ENCODE results near the gene NF1. TPM values are rescaled to one million over a fixed set of nuclear protein-coding genes. Genes with fewer than 3 reads are reported as not detected.
"Not testable (repeated sequence)": the region's sequence is repeated elsewhere in the genome, so short reads cannot be mapped to it uniquely, and the experiment has no call there.

NF1 gene
- 37.8 TPM for total RNA-seq
- long read RNA-seq, partial matches to known transcripts = 6 of 13 reads
- long read RNA-seq, other reads (novel, unspliced or antisense) = 7 of 13 reads

- intact Hi-C loops (cut with micrococcal nuclease) = no loop called here
- peak; percentile 98 for ATAC-seq
- peak; percentile 97 for DNase-seq
Measured at GRCh38 chr17:31094600-31095235, at the start of gene NF1. TSS of gene NF1 (plus strand) at chr17:31094977. CDS start at chr17:31095310, 333 bp downstream.

- ATAC-seq; DNase-seq; intact Hi-C loops (cut with micrococcal nuclease): not testable (repeated sequence)
Measured at GRCh38 chr17:31046856-31047425, 47.8 kb upstream of the NF1 start.

- ATAC-seq (no peak), DNase-seq (no peak)
- intact Hi-C loops (cut with micrococcal nuclease) = no loop called here
Measured at GRCh38 chr17:31048142-31048541, 46.6 kb upstream of the NF1 start.

DNA sequence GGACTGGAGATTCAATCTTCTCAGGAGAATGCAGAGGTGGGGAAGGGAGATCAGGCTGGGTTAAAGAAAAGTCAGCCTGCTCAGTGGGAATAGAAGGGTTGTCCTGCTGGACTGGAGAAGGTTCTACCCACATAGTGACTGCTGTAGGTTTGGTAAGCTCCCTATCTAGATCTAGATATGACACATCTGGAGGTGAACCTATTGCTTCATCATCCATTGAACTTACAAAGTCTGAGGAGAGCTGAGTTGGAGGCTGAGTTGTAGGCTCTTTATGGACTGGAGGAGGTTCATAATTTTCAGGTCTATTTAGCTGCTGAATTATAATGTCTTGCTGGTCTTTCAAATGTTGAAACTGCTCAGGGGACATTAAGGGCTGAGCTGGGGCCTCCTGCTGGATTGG is 46.0 kb upstream of the NF1 start:
- intact Hi-C loops (cut with micrococcal nuclease) = no loop called here
- ATAC-seq (no peak), DNase-seq (no peak)

GRCh38 chr17:31050948-31051347 is 43.8 kb upstream of the NF1 start:
- intact Hi-C loops (cut with micrococcal nuclease) = no loop called here
- no peak for DNase-seq
- ATAC-seq = no peak

DNA sequence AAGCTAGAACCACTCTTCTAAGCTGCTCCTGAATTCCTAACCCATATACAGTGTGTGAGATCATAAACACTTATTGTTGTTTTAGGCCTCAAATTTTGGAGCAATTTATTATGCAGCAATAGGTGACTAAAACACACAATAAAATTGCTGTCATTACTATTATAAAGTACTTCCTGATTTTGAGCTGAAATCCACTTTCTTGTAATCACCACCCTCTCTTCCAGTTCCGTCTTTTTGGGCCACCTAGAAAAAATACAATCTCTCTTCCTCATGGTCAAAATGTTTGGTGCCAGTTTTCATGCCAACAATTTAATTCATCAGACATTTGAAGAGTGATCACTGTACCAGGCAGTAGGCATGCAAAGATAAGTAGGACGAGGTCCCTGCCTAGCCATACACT is 43.3 kb upstream of the NF1 start:
- intact Hi-C loops (cut with micrococcal nuclease) = no loop called here
- DNase-seq = no peak
- no peak for ATAC-seq

- DNase-seq (peak; percentile 59), ATAC-seq (peak; percentile 94)
- intact Hi-C loops (cut with micrococcal nuclease) = no loop called here
Measured at GRCh38 chr17:31052187-31052889, 42.4 kb upstream of the NF1 start.

- DNase-seq (no peak), ATAC-seq (no peak)
- intact Hi-C loops (cut with micrococcal nuclease) = no loop called here
Measured at GRCh38 chr17:31053071-31053470, 41.7 kb upstream of the NF1 start.

GRCh38 chr17:31054761-31055160 is 40.0 kb upstream of the NF1 start:
- DNase-seq (no peak), ATAC-seq (no peak)
- intact Hi-C loops (cut with micrococcal nuclease) = no loop called here

DNA sequence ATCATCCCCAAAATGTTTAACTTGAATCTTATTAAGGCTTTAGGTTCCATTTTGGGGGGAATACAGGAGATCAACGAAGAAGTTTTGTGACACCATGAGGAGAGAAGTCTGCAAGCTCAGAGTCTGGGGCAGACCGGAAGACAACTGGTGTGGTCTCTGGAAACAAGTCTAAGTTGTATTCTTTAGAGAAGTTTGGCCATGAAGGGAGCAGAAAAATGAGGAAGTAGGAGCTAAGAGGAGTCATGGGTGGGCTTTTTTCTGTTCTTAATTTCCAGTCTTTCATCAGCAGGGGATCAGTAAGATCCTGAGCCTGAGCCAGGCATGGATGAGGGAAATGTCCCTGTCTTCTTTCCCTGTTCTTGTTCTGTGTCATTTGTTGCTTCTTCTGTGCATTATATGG is 35.8 kb upstream of the NF1 start:
- ATAC-seq (no peak), DNase-seq (no peak)
- intact Hi-C loops (cut with micrococcal nuclease) = no loop called here

GRCh38 chr17:31060791-31061550 is 33.8 kb upstream of the NF1 start:
- no peak for DNase-seq
- no peak for ATAC-seq

GRCh38 chr17:31061678-31062077 is 33.1 kb upstream of the NF1 start:
- intact Hi-C loops (cut with micrococcal nuclease) = no loop called here
- ATAC-seq (no peak), DNase-seq (no peak)

More at GRCh38 chr17:31060791-31061550, 33.8 kb upstream of the NF1 start:
- intact Hi-C loops (cut with micrococcal nuclease) = no loop called here

DNA sequence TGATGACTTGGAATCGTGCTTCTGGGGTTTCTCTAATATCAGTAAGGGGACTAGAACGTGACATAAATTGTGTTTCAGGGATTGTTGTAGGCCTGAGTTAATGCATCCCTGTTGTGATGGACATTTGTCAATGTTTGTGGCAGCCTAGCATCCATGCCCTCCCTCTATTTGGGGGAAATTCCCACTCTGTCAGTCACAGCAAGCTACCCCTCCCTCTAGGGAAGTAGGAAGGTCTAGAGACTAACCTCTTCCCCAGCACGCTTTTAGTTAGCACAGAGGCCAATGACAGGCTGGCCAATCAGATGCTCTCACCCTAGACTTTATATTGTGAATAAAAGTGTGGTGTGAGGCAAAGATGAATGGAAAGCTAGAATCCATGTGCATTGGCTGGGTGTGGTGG is 32.4 kb upstream of the NF1 start:
- ATAC-seq (no peak), DNase-seq (no peak)
- intact Hi-C loops (cut with micrococcal nuclease) = no loop called here

DNA sequence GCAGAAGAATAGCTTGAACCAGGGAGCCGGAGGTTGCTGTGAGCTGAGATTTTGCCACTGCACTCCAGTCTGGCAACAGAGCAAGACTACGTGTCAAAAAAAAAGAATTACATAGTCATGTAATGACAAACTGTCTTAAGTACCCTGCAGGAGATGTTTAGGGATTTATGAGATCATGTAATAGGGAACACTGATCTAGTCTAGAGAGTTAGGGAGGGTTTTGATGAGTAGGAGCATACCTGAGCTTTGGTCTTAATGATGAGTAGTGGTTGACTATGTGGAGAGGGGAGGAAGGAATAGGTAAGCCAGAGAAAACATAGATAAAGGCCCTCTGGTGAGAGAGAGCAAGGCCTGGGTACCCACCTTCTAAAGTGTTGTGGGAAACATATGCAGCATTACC is 30.1 kb upstream of the NF1 start:
- intact Hi-C loops (cut with micrococcal nuclease) = no loop called here
- ATAC-seq = no peak

DNA sequence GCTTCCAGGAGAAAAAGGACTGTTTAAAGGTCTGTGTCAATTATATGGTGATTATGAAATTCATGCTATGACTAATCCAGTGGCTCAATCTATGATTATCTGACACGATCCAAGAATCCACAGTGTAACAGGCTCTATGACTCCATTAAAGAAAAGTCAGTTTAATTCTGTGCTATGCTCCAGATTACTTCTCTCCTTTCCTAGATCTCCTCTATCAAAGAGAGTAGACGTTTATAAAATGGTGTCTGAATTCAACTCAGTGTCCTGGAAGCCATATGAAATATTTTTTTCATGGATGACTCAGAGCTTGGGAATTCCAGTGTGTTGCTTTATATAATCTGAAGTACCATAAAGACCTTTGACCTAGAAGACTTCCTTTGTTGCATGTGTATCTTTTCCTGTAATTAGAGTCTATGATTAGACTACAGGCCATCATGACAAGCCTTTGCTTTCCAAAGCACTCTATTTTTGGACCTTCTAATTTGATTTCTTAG is 27.0 kb upstream of the NF1 start:
- intact Hi-C loops (cut with micrococcal nuclease) = no loop called here
- ATAC-seq (peak; percentile 69), DNase-seq (no peak)

More for the DNA sequence above, 30.1 kb upstream of the NF1 start:
- DNase-seq = no peak

DNA sequence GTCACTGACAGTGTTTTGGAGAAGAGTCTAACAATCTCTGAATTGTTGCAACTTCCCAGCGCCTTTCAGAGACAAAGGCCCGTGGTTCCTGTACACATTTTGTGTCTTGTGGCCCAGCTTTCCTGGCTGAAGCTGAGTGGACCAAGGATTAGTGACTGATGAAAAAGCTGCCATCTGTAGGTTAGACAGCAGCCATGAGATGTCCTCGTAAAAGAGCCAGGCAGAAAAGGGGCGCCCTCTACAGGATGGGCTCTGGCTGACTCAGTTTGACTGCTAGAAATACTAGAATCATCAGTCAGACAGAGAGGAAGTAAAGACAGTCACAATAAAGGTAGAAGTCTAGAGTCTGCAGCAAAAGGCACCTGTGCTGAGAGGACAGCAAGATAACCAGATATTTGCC is 26.5 kb upstream of the NF1 start:
- intact Hi-C loops (cut with micrococcal nuclease) = no loop called here
- ATAC-seq (peak; percentile 32), DNase-seq (peak; percentile 47)

DNA sequence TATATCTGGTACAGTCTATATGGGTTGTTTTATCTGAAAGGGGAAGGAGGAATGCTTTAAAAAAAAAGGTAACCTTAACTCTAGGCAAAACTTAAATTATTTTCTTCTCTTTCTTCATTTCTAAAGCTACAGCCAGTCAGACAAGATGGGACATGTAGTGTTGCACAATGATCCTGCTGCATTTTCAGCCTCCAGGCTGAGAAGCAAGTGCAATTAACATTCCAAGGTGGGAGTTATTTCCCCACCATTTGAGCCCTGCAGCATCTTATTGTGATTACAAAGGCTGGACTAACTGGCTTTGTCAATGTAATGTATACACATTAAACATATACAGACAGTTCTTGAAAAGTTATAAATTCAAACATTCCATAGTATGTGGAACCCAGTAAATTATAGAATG is 22.6 kb upstream of the NF1 start:
- ATAC-seq (no peak), DNase-seq (no peak)
- intact Hi-C loops (cut with micrococcal nuclease) = no loop called here

DNA sequence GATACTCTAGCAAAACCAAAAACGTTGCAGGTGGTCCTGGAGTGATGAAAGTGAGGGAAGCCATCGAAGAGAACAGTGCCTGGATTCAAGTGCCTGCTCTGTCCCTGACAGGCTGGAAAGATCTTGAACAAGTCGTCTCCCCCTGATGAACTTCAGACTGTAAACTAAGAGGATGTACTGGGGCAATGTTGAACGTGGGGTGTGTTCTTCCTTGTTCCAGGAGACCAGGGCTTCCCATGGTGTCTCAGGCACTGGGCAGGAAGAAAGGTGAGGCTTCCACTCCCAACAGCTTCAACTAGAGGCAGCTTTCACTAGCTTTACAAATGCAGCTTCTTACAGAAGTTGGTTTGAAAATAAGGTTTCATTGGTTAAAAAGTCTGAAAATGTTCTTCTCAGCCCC is 21.4 kb upstream of the NF1 start:
- ATAC-seq (no peak), DNase-seq (no peak)
- intact Hi-C loops (cut with micrococcal nuclease) = no loop called here

GRCh38 chr17:31074772-31075555 is 19.8 kb upstream of the NF1 start:
- ATAC-seq (no peak), DNase-seq (no peak)
- intact Hi-C loops (cut with micrococcal nuclease) = no loop called here
